ENCODE data around the gene TMBIM1. TPM values are rescaled to one million over a fixed set of nuclear protein-coding genes. Genes with fewer than 3 reads are reported as not detected.

The TMBIM1 gene
- total and polyA plus RNA-seq, 2 donors (not counting 3 experiments of a cell fraction or from before 2014, with no cell fraction given) = 141 to 229 TPM

DNA sequence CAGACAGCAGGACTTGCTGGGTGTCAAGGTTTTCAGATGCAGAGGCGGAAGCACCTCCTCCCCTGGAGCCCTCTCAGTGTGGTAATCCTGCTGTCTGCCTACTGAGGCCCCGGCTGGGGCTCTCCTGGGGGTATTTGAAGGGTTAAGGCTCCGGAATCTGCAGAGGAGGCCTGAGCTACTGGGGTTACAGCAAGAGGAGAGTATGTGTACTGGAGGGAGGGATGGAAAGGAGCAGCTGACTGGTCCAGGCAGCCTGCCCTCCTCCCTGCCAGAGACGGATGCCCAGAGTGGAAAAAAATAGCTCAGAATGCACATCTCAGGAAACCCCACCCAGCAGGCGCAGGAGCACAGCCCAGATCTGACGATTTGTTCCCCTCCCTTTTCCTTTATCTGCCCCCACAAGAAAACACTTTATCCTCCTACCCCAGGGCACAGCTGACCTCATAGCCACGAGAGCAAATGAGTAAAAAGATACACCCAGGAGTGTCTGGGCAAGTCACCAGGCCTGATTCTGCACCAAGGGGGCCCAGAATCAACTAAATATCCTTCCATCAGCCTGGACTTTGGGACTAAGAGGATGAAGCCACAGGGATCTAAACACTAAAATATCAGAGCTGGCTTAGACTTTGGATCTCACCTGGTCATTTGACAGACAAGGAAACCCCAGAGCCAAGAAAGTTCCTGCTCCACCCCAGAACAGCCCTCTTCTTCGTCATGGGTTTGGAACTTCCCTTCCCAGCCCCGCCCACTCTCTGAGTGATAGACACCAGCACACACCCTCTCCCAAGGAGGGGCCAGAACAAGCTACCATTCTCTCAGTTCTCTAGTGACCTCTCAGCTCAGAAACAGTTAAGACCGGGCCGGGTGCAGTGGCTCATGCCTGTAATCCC, 5.5 kb downstream of the TMBIM1 start:
- H3K36me3 ChIP-seq (ENCODE audit: control insufficient read depth in 2 of 2, extremely low read depth in 1 of 2, insufficient read depth in 2 of 2, low read length in 2 of 2) = peaks cover under 1 to 2% of the 10 kb centered on the region in 2 experiments
- no peak overlapping the region for H3K4me3 ChIP-seq (replicated peaks in 1 of 3; ENCODE audit: insufficient read depth in 1 of 3, low read depth in 1 of 3, low read length in 3 of 3)
- no peaks in the 10 kb centered on the region for H3K27me3 ChIP-seq (ENCODE audit: control insufficient read depth in 2 of 2, insufficient read depth in 2 of 2, low read length in 2 of 2)
- peak; percentile 95 for FAIRE-seq
- no peaks in the 10 kb centered on the region for H3K9me3 ChIP-seq (replicated peaks; ENCODE audit: control insufficient read depth, insufficient read depth, low read length)
- intact Hi-C loops (cut with micrococcal nuclease) = loop anchor here (1.0 to 2.0 kb wide), 2 partner anchors 15 to 282 kb away; partner anchors contain the start of genes CNOT9 and USP37
- DNase-seq (ENCODE audit: low read depth, low spot score) = peak; percentile 93
- no peaks in the 10 kb centered on the region for H4K20me1 ChIP-seq (replicated peaks; ENCODE audit: control insufficient read depth, extremely low read depth, insufficient read depth, low read length)
- no TSS peak for BruUV-seq (replicated peaks)
- no peaks in the 10 kb centered on the region for H3K9me1 ChIP-seq (replicated peaks; ENCODE audit: control insufficient read depth, extremely low read depth, insufficient read depth, low read length)
- dilution Hi-C loops (cut with MboI; ENCODE audit: extremely low pct_ligation_motif_present, low sequenced_read_pairs) = no loop called here
- peaks cover 84% of the 10 kb centered on the region for H3K79me2 ChIP-seq (ENCODE audit: control insufficient read depth, insufficient read depth, low read length)
- ChIA-PET CTCF (interaction anchor here (1.2 to 3.2 kb wide), 10 partner anchors 8 to 109 kb away, joined by 3 to 27 read pairs (median 10); partner anchors contain the start of genes AAMP, CATIP and PNKD), POLR2A (interaction anchor here (0.6 to 1.6 kb wide), 5 partner anchors 13 to 258 kb away, joined by 3 to 6 read pairs (median 4); partner anchors contain the start of genes AAMP, CATIP and PNKD)
- peak overlapping the region; percentile 88 for H3K27ac ChIP-seq (ENCODE audit: insufficient read depth, low read depth, low read length)
- TF ChIP-seq MYC (IDR thresholded peaks at IDR 0.05; ENCODE audit: low read depth, low read length) (no peak), POLR2AphosphoS5 (IDR thresholded peaks at IDR 0.05; ENCODE audit: insufficient read depth, low read depth, low read length) (peak; percentile 59), FOS (IDR thresholded peaks at IDR 0.05; ENCODE audit: borderline replicate concordance, insufficient read depth, low read length) (no peak), EZH2 (IDR thresholded peaks at IDR 0.05; ENCODE audit: borderline replicate concordance, low read depth, low read length, severe bottlenecking) (no peak), GATA2 (IDR thresholded peaks at IDR 0.05; ENCODE audit: insufficient read depth, insufficient read length, low read depth, low read length) (peak; percentile 25), POLR2A (IDR thresholded peaks at IDR 0.05; ENCODE audit: low read depth, low read length) (peak; percentile 16), JUN (IDR thresholded peaks at IDR 0.05; ENCODE audit: borderline replicate concordance, insufficient read depth, insufficient read length, low read depth) (peak; percentile 32)
- TF ChIP-seq, protein P1, sequence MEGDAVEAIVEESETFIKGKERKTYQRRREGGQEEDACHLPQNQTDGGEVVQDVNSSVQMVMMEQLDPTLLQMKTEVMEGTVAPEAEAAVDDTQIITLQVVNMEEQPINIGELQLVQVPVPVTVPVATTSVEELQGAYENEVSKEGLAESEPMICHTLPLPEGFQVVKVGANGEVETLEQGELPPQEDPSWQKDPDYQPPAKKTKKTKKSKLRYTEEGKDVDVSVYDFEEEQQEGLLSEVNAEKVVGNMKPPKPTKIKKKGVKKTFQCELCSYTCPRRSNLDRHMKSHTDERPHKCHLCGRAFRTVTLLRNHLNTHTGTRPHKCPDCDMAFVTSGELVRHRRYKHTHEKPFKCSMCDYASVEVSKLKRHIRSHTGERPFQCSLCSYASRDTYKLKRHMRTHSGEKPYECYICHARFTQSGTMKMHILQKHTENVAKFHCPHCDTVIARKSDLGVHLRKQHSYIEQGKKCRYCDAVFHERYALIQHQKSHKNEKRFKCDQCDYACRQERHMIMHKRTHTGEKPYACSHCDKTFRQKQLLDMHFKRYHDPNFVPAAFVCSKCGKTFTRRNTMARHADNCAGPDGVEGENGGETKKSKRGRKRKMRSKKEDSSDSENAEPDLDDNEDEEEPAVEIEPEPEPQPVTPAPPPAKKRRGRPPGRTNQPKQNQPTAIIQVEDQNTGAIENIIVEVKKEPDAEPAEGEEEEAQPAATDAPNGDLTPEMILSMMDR (IDR thresholded peaks at IDR 0.05; ENCODE audit: extremely low read depth in 1 of 2, insufficient read depth in 1 of 2, low read depth in 1 of 2, low read length in 2 of 2) = no peak
- TF ChIP-seq, protein P2, sequence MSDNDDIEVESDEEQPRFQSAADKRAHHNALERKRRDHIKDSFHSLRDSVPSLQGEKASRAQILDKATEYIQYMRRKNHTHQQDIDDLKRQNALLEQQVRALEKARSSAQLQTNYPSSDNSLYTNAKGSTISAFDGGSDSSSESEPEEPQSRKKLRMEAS (IDR thresholded peaks at IDR 0.05; ENCODE audit: insufficient read depth, insufficient read length) = no peak
- H3K9ac ChIP-seq (replicated peaks; ENCODE audit: extremely low read depth, insufficient read depth, low read length) = peak overlapping the region; percentile 61
- peak overlapping the region; percentile 29 for H3K4me2 ChIP-seq (ENCODE audit: insufficient read depth, low read length)
- H3K4me1 ChIP-seq (ENCODE audit: control insufficient read depth, extremely low read depth, insufficient read depth, low read length) = peaks cover 77% of the 10 kb centered on the region
- no peak overlapping the region for H2AFZ ChIP-seq (ENCODE audit: low read depth, low read length)
